Measurements from ENCODE around the gene SST. TPM values are rescaled to one million over a fixed set of nuclear protein-coding genes. Genes with fewer than 3 reads are reported as not detected.

The SST gene
- total RNA-seq, 1 experiment from 2014 or later, result not detected

DNA sequence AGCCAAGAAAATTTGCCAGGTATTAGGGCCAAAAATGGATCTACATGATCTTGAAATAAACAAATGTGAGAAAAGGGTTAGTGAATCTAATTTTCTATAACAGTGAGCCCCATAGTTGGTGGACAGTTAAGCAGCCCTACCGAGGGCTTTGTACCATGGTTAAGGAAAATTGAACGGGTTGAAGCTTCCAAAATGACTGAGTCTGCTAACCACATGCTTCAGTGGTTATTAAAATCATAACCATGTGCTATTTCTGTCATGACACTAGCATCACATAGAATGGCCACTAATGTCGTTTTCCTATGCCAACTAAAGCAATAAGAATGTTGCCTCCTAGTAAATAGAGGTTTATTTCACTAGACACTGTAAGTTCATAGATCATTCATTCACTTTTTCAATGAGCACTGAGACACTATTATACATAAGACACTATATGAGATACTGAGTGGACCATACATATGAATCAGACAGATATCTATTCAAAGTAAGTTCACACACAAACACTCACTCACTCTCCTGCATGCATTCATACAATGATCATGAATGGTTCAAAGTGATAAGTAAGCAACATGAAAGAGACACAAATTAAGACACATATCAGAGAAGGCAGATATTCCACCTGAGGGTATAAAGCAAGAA lies 4.3 kb downstream of the SST start:
- H3K36me3 ChIP-seq (ENCODE audit: control insufficient read depth in 1 of 2, insufficient read depth in 2 of 2, low read length in 2 of 2), result no peaks in the 10 kb centered on the region
- H3K4me3 ChIP-seq (replicated peaks in 1 of 2; ENCODE audit: low read depth in 1 of 2, low read length in 2 of 2), result no peak overlapping the region
- H3K9ac ChIP-seq (ENCODE audit: low read length), result no peak overlapping the region
- ChIA-PET RAD21 (ENCODE audit: low non-redundant PET in 1 of 2, low total read pairs in 2 of 2, uncharacterized antibody in 2 of 2, unreplicated experiment in 2 of 2) (no interaction called here), CTCF (no interaction called here), POLR2A (no interaction called here)
- H4K20me1 ChIP-seq (ENCODE audit: insufficient read depth), result no peaks in the 10 kb centered on the region
- H2AFZ ChIP-seq (ENCODE audit: low read depth, low read length, poor library complexity, severe bottlenecking), result no peak overlapping the region
- H3K9me2 ChIP-seq (ENCODE audit: insufficient read depth), result no peaks in the 10 kb centered on the region
- no TSS peak for BruUV-seq (replicated peaks)
- no peak for ATAC-seq
- intact Hi-C loops (cut with micrococcal nuclease), result loop anchor here (5.0 kb wide), 1 partner anchor 44 kb away; no protein-coding TSS in a partner anchor
- no peak for DNase-seq (ENCODE audit: low read depth, low spot score)
- no peaks in the 10 kb centered on the region for H3K9me3 ChIP-seq (ENCODE audit: control insufficient read depth in 1 of 2, insufficient read depth in 1 of 2, low read depth in 1 of 2, low read length in 2 of 2)
- H3K27me3 ChIP-seq (ENCODE audit: insufficient read depth, low read length), result peaks cover 67% of the 10 kb centered on the region
- TF ChIP-seq ZFX (IDR thresholded peaks at IDR 0.05), result no peak
- TF ChIP-seq, protein P1, sequence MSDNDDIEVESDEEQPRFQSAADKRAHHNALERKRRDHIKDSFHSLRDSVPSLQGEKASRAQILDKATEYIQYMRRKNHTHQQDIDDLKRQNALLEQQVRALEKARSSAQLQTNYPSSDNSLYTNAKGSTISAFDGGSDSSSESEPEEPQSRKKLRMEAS (IDR thresholded peaks at IDR 0.05), result no peak
- TF ChIP-seq FOSL1 (IDR thresholded peaks at IDR 0.05; ENCODE audit: low read depth), result no peak
- no peak for TF ChIP-seq TCF7L2 (IDR thresholded peaks at IDR 0.05; ENCODE audit: borderline replicate concordance, extremely low read depth, insufficient read depth, insufficient read length)
- TF ChIP-seq, protein P2, sequence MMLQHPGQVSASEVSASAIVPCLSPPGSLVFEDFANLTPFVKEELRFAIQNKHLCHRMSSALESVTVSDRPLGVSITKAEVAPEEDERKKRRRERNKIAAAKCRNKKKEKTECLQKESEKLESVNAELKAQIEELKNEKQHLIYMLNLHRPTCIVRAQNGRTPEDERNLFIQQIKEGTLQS (IDR thresholded peaks at IDR 0.05), result no peak
- no peak for TF ChIP-seq CBX3 (IDR thresholded peaks at IDR 0.05; ENCODE audit: low read depth)
- no peak for TF ChIP-seq YY1 (IDR thresholded peaks at IDR 0.05; ENCODE audit: extremely low read depth, insufficient replicate concordance, low read depth, low read length)
- TF ChIP-seq, protein P3, sequence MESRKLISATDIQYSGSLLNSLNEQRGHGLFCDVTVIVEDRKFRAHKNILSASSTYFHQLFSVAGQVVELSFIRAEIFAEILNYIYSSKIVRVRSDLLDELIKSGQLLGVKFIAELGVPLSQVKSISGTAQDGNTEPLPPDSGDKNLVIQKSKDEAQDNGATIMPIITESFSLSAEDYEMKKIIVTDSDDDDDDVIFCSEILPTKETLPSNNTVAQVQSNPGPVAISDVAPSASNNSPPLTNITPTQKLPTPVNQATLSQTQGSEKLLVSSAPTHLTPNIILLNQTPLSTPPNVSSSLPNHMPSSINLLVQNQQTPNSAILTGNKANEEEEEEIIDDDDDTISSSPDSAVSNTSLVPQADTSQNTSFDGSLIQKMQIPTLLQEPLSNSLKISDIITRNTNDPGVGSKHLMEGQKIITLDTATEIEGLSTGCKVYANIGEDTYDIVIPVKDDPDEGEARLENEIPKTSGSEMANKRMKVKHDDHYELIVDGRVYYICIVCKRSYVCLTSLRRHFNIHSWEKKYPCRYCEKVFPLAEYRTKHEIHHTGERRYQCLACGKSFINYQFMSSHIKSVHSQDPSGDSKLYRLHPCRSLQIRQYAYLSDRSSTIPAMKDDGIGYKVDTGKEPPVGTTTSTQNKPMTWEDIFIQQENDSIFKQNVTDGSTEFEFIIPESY (IDR thresholded peaks at IDR 0.05; ENCODE audit: extremely low read depth, insufficient replicate concordance, low read length), result no peak
- TF ChIP-seq ELF1 (IDR thresholded peaks at IDR 0.05; ENCODE audit: borderline replicate concordance, low read depth), result no peak
- no peak for TF ChIP-seq RAD21 (IDR thresholded peaks at IDR 0.05; ENCODE audit: low read depth)
- no peak for TF ChIP-seq EZH2phosphoT487 (IDR thresholded peaks at IDR 0.05; ENCODE audit: borderline replicate concordance)
- no peak for TF ChIP-seq POLR2AphosphoS5 (IDR thresholded peaks at IDR 0.05; ENCODE audit: low read depth, low read length)
- no peak for TF ChIP-seq SIN3A (IDR thresholded peaks at IDR 0.05; ENCODE audit: low read depth)
- no peak for TF ChIP-seq CEBPB (IDR thresholded peaks at IDR 0.05; ENCODE audit: low read depth)
- TF ChIP-seq EZH2 (IDR thresholded peaks at IDR 0.05), result no peak
- TF ChIP-seq POLR2A (IDR thresholded peaks at IDR 0.05; ENCODE audit: borderline replicate concordance, extremely low read depth, insufficient read depth, insufficient read length), result no peak
- TF ChIP-seq JUND (IDR thresholded peaks at IDR 0.05), result no peak
- no peak for TF ChIP-seq SRF (IDR thresholded peaks at IDR 0.05; ENCODE audit: low read depth)
- no peak for TF ChIP-seq SP1 (IDR thresholded peaks at IDR 0.05; ENCODE audit: low read depth)
- TF ChIP-seq EGR1 (IDR thresholded peaks at IDR 0.05; ENCODE audit: low read depth), result no peak
- no peak overlapping the region for H3K27ac ChIP-seq (ENCODE audit: low read depth, low read length)
- H3K4me1 ChIP-seq (ENCODE audit: control insufficient read depth in 1 of 2, insufficient read depth in 2 of 2, low read length in 2 of 2), result no peaks in the 10 kb centered on the region
- no peaks in the 10 kb centered on the region for H3K79me2 ChIP-seq (ENCODE audit: insufficient read depth, low read length)
- no peak overlapping the region for H3K4me2 ChIP-seq (ENCODE audit: low read length)
